GM18907 (cell line): ENCODE results near the gene RCN1.
"Not testable (repeated sequence)": the region's sequence is repeated elsewhere in the genome, so short reads cannot be mapped to it uniquely, and the experiment has no call there.

Experiments
- ATAC-seq: cut with Tn5 transposase; IDR thresholded peaks from one replicate; pipeline ENCODE4 v1.9.1; 2021; ENCODE audit warnings: mild to moderate bottlenecking, moderate library complexity; ENCODE audit not compliant: unreplicated experiment

RCN1 gene

DNA sequence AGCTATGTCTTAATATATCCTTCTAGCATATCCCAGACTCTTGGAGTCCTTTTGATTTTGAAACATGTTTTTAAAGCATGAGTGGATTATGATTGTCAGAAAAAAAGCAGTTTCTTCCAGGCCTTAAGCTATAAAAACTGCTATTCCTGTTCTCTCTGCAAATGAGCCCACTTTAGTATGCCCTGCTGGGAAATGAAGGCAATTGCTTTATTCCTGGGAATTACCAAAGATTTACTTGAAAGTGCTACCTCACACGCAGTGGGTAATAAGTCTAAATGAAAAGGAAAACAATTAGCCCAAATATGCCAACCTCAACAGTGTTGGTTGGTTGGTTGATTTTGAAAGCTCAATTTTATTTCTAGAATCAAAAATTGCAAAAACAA lies 17.2 kb upstream of the RCN1 start:
- no peak for ATAC-seq

DNA sequence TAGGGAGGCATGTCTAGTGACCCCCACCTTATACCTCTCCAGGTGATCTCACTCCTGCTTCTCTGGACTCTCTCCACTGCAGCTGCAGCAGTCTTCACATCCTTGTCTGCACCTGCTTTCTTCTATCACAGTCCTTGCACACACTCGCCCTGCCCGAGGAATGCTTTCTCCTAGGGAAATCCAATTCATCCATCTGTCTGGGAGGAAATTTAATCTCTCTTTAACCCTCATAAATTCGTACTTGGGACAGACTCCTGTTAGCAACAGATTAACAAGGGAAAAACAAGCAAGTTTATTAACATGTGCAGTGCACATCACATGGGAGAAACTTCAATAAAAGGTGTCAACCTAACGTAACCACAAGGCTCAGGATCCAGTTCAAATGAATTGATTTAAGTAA lies 11.3 kb upstream of the RCN1 start:
- ATAC-seq = no peak

- no peak for ATAC-seq
These were observed 10.4 kb upstream of the RCN1 start for GRCh38 chr11:32080361-32080980.

- peak; percentile 78 for ATAC-seq
These were observed 9.7 kb upstream of the RCN1 start for GRCh38 chr11:32081129-32081641.

DNA sequence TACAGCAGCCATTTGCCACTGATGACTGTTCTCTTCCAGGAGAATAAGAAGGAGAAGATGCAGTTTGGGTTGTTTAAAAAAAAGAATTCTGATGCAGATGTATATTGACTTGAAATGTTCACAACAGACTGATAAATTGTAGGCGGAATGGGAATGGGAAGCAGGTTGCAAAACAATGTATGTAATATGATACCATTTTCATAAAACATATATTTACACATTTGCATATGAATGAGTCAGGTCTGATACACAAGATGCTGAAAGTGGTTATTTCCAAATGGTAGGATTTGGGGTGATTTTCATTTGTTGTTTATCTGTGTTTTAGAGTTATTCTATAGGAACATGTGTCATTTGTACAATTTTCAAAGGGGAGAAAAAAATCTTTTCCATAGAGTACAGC lies 9.0 kb upstream of the RCN1 start:
- ATAC-seq = no peak

DNA sequence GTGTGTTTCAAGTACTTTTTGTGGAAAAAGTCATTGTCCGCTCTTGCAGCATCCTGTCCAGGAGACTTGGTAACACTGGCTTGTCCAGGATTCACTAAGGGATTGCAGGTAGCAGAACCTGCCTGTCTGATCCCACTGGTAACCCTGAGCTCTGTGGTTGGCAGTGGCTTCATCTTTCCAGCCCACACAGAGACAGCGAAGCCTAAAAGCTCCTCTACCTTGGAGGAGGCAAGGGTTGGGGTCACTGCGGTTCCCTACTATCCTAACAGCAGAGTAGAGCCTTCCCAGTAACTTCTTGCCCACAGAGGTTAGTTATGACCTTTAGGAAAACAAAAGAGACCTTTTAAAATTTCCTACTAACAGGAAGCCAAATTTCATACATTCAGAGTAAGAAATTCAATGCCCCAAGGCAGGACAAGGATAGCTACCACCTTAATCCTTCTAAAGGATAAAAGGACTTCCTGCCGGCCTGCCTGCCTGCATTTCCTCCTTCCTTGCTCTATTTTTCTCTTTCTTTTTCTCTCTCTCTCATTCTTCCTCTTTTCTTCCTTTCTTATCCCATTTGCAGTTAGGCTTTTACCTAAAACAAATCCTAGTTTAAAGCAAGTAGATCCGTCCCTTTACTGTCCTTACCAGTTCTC lies 8.4 kb upstream of the RCN1 start:
- ATAC-seq = no peak

GRCh38 chr11:32087597-32087996 lies 3.3 kb upstream of the RCN1 start:
- no peak for ATAC-seq

DNA sequence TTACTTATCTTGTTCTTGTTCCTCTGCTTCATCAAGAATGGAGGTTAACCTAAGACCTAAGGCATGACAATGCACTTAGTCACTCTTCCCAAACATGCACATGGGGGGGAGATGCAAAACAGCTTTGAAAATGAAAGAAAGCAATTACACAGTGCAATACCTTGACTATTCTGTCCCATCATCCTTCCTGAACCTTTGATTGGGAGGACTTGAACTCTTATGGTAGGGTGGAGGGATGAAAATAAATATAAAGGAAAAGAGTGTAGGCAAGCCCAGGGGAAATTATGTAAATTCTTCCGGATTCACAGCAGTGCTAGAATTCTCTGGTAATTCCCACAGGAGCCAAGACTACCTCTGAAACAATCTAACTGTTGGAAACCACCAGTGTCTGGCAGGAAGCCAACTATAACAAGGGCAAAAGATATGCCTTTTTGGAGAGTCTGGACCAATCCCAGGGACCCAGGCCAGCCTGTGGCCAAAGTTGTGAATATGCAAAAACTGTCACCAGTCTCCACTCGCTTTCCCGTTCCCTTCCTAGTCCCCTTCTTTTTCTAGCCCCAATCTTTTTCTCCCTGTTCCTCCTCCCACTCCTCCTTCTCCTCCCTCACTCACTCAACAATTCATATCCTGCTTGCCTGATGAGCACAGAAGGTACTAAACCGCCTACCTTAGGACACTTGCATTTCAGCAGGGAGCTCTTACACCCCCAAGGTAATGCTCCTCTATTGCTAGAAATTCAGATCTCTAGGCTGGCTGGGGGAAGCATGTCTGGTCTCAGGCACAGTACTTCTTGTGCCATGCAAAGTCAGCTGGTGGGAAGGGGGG lies 2.5 kb upstream of the RCN1 start:
- ATAC-seq = peak; percentile 34

- no peak for ATAC-seq
These were observed 1.8 kb downstream of the RCN1 start for GRCh38 chr11:32092581-32093170.

DNA sequence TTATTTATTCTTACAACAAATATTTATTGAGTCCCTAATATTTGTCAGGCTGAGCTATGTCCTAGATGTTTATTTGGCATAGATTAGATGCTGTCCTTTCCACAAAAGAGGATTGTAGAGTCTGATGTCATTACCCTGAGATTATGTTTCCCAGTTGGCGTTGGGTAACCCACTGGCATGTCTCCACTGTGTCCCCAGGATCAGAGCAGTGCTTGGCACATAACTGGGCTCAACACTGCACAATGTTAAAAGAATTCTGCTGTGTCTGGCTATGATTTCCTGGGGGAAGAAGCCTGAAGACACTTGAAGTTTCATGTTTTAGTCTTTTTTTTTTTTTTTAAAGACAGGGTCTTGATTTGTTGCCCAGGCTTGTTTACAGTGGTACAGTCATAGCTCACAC lies 4.0 kb downstream of the RCN1 start:
- no peak for ATAC-seq

DNA sequence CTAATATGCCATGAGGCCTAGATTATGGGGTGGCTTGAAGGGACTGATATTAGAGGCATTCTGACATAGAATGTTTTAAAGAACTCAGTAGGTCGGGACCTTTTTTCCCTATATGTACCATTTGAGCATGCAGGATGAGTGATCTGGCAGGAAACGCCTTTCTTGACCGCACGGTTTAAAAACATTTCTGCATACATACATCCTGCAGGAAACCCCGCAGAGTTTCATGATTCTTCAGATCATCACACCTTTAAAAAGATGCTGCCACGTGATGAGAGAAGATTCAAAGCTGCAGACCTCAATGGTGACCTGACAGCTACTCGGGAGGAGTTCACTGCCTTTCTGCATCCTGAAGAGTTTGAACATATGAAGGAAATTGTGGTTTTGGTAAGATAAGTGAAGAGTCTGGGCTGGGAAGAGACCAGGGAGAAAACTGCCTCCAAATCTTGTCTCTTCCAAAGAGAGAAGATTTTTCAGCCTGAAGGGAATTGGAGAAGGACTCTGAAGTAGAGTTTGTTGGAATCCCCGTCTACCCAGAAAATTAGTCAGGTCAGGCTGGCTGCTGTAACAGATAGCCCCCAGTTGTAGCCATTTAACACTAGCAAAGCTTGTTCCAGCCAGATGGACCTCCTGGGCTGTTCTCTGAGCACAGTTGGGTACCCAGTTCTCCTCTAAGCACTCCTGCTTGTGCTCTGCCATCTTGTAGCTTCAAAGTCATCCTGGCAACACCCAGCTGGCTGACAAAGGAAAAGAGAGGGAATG lies 7.4 kb downstream of the RCN1 start:
- ATAC-seq = no peak

GRCh38 chr11:32099516-32099915 lies 8.6 kb downstream of the RCN1 start:
- ATAC-seq = no peak

DNA sequence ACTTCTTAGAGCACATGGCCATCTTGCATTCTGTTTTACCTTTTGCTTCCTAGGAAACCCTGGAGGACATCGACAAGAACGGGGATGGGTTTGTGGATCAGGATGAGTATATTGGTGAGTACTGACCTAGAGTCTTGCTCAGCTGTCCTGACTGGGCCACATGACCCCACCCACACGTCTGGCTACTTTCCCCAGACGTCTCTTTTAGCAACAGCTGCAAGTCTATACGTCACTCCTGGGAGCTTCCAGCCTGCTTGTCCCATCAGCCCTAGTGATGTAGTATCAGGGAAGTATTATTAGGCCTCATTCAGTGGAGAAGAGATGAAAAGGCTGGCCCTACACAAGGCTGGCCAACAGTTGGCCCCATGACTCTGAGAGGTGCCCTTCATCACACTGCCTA lies 9.6 kb downstream of the RCN1 start:
- no peak for ATAC-seq

DNA sequence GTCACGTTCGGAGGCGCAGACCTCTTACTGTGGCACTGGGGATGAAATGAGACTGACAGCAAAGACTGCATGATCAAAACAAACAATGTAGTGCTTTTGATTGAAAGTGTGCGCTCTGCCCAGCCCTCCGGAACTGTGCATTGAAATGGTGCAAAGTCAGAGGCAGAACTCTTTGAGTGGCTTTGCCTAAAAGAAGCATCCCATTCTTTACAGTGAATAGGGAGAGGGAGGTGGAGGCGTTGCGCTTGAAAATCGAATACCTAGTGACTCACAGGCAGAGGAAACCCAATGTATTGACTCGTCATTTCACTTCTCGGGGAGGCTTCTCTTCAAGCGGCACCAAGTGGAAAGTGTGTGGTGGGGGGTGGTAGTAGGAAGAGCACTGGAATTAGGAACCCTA lies 10.9 kb downstream of the RCN1 start:
- ATAC-seq = no peak

DNA sequence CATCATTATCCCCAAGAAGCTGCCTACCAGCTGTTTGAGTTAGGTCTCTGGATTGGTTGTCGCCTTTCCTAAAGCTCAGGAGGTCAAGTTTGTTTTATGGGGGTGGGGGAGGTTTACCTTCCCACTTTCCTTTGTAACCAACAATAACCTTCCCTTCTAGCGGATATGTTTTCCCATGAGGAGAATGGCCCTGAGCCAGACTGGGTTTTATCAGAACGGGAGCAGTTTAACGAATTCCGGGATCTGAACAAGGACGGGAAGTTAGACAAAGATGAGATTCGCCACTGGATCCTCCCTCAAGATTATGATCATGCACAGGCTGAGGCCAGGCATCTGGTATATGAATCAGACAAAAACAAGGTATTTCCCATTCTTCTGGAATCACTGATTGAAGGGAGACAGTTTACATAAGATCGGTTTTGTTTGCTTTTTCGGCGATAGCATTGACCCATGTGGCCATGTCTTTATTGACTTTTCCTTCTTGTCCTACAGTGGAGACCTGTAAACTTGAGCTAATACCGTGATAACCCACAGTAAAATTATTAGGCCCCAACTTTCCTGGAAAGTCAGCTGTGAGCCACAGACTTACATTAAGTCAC lies 12.3 kb downstream of the RCN1 start:
- ATAC-seq = not testable (repeated sequence)

DNA sequence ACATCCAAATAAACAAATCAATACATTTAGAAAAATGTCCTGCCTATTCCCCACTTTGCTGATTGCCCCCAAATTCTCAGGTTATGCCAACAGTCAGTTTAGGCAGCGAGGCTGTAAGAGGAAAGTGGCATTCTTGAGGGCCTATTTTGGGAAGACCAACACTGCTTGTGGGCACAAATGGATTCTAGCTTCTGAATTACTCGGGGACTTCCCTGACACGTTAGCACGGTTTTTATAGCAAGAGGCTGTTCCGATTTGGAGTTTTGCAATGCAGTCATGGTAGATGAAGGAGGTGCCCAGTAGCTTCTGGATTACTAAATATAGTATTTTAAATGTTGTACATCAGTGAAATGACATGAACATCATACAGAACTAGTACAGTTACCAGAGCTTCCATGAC lies 13.1 kb downstream of the RCN1 start:
- no peak for ATAC-seq

- ATAC-seq = peak; percentile 89
These were observed 15.1 kb downstream of the RCN1 start for GRCh38 chr11:32105871-32106560.

- ATAC-seq = no peak
These were observed 16.8 kb downstream of the RCN1 start for GRCh38 chr11:32107647-32108046.

DNA sequence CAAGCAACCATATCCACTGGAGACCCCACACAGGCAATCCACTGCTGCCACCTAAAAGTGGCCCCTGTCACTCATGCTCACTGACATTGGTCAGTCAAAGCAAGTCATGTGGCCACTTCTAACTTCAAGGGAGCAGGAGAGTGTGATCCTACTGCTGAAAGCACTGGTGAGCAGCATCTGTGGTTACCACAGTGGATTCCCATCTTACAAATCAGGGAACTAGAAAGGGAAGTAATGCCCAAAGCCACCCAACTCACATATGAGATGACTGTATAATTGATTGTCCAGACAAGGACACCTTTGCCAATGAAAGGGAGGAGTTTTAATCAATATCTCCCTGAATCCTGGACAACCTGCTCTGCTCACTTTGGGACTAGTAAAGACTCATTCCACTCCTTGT lies 17.7 kb downstream of the RCN1 start:
- no peak for ATAC-seq

DNA sequence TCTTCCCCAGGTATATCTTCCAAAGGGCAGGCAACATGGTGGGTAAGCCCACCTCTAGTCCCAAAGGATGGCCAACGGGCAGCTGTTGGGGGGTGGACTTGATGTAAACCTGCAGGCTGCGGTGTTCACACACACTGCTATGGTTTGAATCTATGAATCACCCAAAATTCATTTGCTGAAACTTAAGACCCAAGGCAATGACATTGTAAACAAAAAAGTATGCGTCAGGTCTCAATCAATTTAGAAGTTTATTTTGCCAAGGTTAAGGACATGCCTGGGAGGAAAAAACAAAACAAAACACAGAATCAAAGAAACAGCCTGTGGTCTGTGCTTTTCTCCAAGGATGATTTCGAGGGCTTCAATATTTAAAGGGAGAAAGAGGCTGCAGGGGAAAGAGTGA lies 18.3 kb downstream of the RCN1 start:
- ATAC-seq = no peak
